Uterus (tissue), 2 donors: Measurements from ENCODE around the gene KRTAP10-10.

Source experiments
- POLR2A ChIP-seq, 2 donors: fragments of 450-650 bp; IDR thresholded peaks; one replicate each; pipeline ENCODE4 v1.6.1; 2016; ENCODE audit warnings: antibody characterized with exemption in 2 of 2, mild to moderate bottlenecking in 1 of 2, moderate library complexity in 1 of 2
- TF ChIP-seq, protein P1 (sequence below), 4 experiments: fragments of 200-600 bp in 2 of 4; fragments of 450-650 bp in 2 of 4; sonication (generic) in 2 of 4; IDR thresholded peaks; one replicate each; pipeline ENCODE4 v1.5.1; 2016 to 2019; ENCODE audit warnings: antibody characterized with exemption in 4 of 4, mild to moderate bottlenecking in 2 of 4, moderate library complexity in 1 of 4

DNA sequence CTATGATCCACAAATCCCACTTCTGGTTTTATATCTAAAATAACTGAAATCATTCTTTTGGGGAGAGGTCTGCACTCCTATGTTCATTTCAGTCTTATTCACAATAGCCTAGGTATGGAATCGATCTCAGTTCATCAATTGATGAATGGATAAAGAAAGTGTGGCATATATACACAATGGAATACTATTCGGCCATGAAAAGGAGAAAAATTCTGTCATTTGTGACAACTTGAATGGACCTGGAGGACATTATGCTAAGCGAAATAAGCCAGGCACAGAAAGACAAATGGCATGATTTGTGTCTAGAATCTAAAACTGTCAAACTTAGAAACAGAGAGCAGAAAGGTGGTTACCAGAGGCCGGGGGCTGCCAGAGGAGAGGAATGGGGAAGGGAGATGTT lies 30.7 kb upstream of the KRTAP10-10 start:
- TF ChIP-seq, protein P1, sequence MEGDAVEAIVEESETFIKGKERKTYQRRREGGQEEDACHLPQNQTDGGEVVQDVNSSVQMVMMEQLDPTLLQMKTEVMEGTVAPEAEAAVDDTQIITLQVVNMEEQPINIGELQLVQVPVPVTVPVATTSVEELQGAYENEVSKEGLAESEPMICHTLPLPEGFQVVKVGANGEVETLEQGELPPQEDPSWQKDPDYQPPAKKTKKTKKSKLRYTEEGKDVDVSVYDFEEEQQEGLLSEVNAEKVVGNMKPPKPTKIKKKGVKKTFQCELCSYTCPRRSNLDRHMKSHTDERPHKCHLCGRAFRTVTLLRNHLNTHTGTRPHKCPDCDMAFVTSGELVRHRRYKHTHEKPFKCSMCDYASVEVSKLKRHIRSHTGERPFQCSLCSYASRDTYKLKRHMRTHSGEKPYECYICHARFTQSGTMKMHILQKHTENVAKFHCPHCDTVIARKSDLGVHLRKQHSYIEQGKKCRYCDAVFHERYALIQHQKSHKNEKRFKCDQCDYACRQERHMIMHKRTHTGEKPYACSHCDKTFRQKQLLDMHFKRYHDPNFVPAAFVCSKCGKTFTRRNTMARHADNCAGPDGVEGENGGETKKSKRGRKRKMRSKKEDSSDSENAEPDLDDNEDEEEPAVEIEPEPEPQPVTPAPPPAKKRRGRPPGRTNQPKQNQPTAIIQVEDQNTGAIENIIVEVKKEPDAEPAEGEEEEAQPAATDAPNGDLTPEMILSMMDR (IDR thresholded peaks at IDR 0.05): no peak
- TF ChIP-seq POLR2A (IDR thresholded peaks at IDR 0.05): no peak
